GM18502 (cell line): ENCODE data around the gene NR3C2.

Source experiments
- ATAC-seq: cut with Tn5 transposase; IDR thresholded peaks from one replicate; pipeline ENCODE4 v1.9.1; 2021; ENCODE audit warnings: mild to moderate bottlenecking; ENCODE audit not compliant: unreplicated experiment, poor library complexity

Gene NR3C2

GRCh38 chr4:148436512-148436911 is 5.7 kb downstream of the NR3C2 start:
- ATAC-seq, result no peak

- no peak for ATAC-seq
These were observed 6.4 kb downstream of the NR3C2 start for GRCh38 chr4:148435654-148436406.

DNA sequence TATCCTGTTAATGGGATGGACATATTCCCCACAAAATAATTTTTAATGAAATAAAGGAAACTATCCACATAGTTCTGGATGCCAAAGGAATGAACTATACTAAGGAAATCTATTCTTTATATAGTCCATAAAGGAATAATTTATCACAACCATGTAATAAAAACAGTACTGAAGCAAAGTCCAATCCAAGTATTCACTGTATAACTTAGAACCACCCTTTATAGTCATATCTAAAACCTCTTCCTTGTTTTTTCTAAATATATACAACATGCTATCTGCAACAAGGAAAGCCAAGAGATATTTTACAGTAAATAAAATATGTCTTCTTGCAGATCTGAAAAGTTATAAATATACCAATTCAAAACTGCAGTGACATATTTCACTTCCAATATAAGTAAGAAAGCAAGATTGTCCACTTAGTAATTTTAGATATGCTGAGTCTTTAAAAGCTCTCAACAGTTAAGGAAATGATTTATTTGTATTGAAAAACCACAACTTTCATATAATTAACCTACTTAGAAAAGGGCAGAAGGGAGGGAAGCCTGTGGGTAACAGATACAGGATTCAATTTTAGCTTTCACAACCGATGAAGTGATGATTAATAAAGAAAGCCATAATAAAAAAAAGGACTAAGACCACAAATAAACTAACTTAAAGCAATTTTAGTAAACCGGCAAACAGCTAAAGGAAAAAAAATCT is 8.0 kb downstream of the NR3C2 start:
- ATAC-seq, result no peak

GRCh38 chr4:148431401-148431800 is 10.8 kb downstream of the NR3C2 start:
- ATAC-seq, result no peak

- no peak for ATAC-seq
These were observed 11.4 kb downstream of the NR3C2 start for GRCh38 chr4:148430854-148431253.

DNA sequence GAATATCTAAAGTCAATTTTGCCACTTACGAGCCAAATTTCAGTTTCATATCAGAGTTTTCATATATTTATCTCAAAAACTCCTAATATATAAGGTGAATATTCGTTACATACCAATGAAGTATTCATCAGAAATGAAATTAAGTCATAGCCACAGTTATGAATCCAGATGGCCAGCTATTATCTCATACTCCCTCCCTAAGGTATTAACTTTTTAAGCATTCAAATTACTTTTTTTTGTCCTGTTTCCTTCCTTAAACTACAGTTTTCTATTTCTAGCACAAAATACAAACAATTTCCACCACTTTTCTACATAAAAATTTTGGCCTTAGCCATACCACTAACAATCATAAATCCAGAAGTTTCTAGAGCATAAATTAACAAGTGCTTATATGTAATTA is 13.0 kb downstream of the NR3C2 start:
- ATAC-seq, result no peak

DNA sequence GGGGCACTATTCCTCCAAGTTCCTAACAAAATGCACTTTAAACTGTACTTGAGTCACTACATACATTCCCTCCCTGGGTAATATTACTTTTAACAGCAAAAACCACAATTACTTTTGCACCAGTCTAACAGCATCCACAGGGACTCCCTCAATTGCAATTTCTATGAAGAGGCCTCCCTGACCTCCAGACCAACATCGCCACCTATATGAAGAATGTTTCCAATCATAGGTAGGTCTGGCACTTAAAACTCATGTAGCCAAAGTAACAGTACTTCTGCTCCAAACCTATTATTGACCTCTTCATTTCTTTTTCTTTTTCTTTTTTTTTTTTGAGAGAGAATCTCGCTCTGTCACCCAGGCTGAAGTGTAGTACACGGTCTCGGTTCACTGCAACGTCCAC is 15.6 kb downstream of the NR3C2 start:
- ATAC-seq, result no peak

GRCh38 chr4:148425327-148426110 is 16.7 kb downstream of the NR3C2 start:
- no peak for ATAC-seq

- ATAC-seq, result no peak
These were observed 21.8 kb downstream of the NR3C2 start for GRCh38 chr4:148420397-148420796.

DNA sequence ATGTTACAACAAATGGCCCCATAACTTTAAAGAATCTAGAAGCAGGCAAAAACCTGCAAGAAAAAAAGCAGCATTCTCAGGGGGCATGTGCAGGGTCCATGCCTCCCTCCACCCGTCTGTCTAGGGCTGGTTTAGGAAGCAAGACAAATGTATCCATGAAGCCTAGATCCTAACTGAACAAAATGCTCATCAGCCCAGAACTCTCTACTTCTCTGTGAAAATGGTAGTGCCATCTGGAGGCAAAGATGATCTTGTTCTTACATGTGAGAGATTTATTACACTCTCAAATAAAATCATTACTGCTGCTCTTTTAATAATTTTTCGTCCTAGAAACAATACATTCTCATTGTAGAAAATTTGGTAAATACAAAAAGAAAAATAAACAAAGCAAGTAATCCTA is 26.7 kb downstream of the NR3C2 start:
- ATAC-seq, result no peak

DNA sequence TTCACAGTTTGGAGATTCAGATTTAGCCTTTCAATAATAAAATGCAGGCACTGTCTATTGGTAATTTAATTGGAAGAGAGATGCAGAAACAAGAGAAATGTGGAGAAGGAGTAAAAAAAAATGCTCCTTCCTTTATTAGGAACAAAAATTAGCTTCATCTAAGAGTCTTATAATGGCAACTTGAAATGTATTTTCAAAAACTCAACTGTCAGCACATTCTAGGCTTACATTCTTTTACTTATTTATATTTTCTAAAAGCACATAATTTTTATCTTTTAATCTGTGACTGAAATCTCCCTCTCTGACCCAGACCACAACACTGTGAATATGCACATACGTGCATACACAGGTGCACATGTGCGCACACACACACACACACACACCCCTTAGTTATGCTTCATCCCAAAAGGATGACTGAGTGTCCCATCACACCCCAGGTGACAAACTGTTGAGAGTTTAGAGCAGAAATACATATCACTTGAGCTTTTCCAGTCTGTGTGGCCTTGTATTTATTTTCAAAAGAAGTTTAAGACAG is 29.7 kb downstream of the NR3C2 start:
- no peak for ATAC-seq

- ATAC-seq, result no peak
These were observed 36.9 kb downstream of the NR3C2 start for GRCh38 chr4:148405161-148405893.

- no peak for ATAC-seq
These were observed 43.2 kb downstream of the NR3C2 start for GRCh38 chr4:148398988-148399387.

DNA sequence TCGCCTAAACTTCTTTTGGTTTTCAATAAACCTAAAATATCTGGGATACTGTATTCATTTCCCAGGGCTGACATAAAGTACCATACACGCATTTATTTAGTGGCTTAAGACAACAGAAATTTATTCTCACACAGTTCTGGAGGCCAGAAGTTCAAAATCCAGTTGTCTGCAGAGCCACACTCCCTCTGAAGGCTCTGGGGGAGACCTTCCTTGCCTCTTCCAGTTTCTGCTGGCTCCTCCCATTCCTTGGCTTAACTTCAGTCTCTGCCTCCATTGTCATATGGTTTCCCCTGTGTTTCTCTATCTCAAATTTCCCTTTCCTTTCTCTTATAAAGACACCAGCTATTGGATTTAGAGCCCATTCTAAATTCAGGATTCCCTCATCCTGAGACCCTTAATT is 44.4 kb downstream of the NR3C2 start:
- no peak for ATAC-seq

DNA sequence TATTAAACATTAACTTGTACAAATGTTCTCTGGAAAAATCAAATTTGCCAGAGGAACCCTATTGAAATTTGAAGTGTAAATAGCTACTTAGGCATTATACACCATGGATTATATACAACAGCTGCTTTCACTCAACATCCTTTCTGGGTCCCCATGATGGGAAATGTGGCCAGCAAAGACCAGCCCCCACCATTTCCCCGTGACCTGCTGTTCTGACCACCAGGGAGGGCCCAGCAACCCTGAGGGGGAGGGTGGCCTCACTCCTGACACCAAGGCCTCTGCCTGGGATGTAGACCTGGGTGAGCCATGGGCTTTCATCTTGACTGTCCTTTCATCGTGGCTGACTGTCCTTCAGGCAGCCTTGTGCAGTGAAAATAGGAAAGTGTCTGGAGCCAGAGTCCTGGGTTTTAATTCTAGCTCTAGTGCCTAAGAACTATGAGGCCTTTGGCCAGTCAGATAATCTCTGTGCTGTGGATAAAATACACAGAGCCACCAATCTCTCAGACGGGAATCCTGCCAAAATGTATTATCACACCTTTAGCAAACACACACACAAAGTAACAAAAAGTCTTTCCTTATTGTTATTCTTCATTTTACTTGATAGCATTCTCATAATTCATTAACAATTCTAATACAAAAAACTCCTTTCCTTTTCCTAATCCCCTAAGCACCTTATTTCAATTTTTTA is 45.1 kb downstream of the NR3C2 start:
- no peak for ATAC-seq

- no peak for ATAC-seq
These were observed 46.4 kb downstream of the NR3C2 start for GRCh38 chr4:148395771-148396170.

- no peak for ATAC-seq
These were observed 51.2 kb downstream of the NR3C2 start for GRCh38 chr4:148391056-148391455.

- no peak for ATAC-seq
These were observed 51.9 kb downstream of the NR3C2 start for GRCh38 chr4:148390311-148390710.

GRCh38 chr4:148380291-148380690 is 61.9 kb downstream of the NR3C2 start:
- no peak for ATAC-seq

DNA sequence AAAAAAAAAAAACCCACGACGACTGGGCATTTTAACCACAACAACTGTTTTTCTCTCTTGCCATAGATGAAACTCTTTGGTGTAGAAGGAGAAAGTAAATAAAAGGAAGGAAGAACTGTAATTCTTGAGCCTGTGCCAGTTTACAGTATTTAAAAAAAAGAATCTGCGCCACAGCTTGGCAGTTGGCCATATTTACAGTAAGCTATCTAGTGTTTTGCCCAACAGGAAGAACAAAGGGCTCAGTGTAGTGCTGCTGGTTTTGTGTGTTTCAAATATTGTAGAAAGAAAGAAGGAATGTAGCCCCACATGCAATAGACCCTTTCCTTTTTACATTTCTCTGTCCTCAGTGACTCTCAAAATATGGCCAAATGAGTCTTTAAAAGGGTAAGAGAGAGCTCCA is 66.1 kb downstream of the NR3C2 start:
- no peak for ATAC-seq
